ENCODE measurements around the gene NINJ2. TPM values are rescaled to one million over a fixed set of nuclear protein-coding genes. Genes with fewer than 3 reads are reported as not detected.

Gene NINJ2
- total and polyA plus RNA-seq, 7 donors: 2.0 to 12.3 (median 7.2) TPM

DNA sequence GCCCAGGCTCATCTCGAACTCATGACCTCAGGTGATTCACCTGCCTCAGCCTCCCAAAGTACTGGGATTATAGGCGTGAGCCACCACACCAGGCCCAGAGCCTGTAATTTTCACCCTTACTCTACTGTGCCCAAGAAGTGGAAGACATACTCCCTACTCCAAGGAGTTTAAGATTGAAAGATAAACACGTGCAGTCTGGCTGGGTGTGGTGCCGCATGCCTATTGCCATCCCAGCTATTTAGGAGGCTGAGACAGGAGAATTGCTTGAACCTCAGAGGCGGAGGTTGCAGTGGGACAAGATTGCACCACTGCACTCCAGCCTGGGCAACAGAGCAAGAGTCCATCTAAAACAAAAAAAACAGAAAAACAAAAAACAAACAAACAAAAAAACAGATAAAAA lies 90.0 kb downstream of the NINJ2 start:
- intact Hi-C loops (cut with DNase I): loop anchor here (10.0 kb wide), 1 partner anchor 1022 kb away; the partner anchor contains the start of gene FBXL14
- H3K27me3 ChIP-seq: no peaks in the 10 kb centered on the region
- H3K9me3 ChIP-seq: no peaks in the 10 kb centered on the region
- H3K4me1 ChIP-seq: peaks cover 0 to 49% (median 41%) of the 10 kb centered on the region in 4 donors
- H3K27ac ChIP-seq: no peak overlapping the region
- 70 to 89% methylated on average over 5 of the region's 5 CpGs for WGBS, 2 donors
- no peak for TF ChIP-seq POLR2AphosphoS5 (IDR thresholded peaks at IDR 0.05)
- no peak for TF ChIP-seq POLR2A (IDR thresholded peaks at IDR 0.05)
- TF ChIP-seq CTCF (IDR thresholded peaks at IDR 0.05): no peak
- TF ChIP-seq EP300 (IDR thresholded peaks at IDR 0.05): no peak
- peak; percentile 7 for DNase-seq
- H3K36me3 ChIP-seq: no peaks in the 10 kb centered on the region
- no peak overlapping the region for H3K4me3 ChIP-seq

GRCh38 chr12:572532-572899 lies 90.7 kb downstream of the NINJ2 start:
- DNase-seq: no peak
- intact Hi-C loops (cut with DNase I): loop anchor here (10.0 kb wide), 1 partner anchor 1022 kb away; the partner anchor contains the start of gene FBXL14
- no peak overlapping the region for H3K4me3 ChIP-seq
- H3K4me1 ChIP-seq: peaks cover 0 to 49% (median 41%) of the 10 kb centered on the region in 4 donors
- WGBS, 2 donors: 87 to 88% methylated on average over 3 of the region's 3 CpGs
- H3K9me3 ChIP-seq: no peaks in the 10 kb centered on the region
- no peaks in the 10 kb centered on the region for H3K27me3 ChIP-seq
- TF ChIP-seq POLR2AphosphoS5 (IDR thresholded peaks at IDR 0.05): no peak
- no peak for TF ChIP-seq CTCF (IDR thresholded peaks at IDR 0.05)
- TF ChIP-seq EP300 (IDR thresholded peaks at IDR 0.05): no peak
- TF ChIP-seq POLR2A (IDR thresholded peaks at IDR 0.05): no peak
- peak overlapping the region; percentile 88 to 91 (median 90) for H3K27ac ChIP-seq
- no peaks in the 10 kb centered on the region for H3K36me3 ChIP-seq

DNA sequence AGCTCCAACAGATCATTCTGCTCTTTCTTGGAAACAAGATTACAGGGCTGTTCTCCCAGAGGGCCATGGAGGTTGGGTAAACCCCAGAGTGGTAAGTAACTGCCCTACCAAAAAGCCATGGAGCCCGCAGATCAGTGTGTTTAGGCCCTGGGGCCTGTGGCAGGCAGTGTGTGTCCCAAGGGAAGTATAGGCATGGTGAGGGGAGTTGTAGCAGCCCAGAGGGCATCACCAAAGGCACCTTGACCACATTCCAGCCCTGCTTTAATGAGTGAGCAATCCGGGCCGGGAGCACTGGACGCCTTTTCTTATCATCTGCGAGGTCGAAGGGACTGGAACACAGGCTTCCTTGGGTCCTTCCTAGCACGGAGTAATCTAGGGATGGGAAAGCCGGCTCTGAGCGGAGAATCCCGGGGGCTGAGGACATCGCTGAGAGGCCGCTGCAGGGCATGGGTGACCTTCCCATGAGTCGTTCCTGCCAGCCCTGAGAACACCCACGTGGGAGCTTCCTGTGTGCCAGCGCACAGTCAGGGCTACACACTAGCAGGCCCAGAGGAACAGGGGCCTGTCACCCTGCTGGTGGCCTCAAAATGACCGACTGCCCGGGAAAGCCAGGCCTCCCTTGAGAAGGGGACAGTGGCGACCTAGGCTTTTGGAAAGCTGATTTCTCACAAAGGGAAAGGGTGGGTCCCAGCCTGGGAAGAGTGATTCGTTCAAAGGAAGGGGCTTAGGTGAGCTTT lies 91.3 kb downstream of the NINJ2 start:
- DNase-seq: peak; percentile 65
- intact Hi-C loops (cut with DNase I): loop anchor here (2.0 to 10.0 kb wide), 2 partner anchors 71 to 1023 kb away; partner anchors contain the start of gene FBXL14
- TF ChIP-seq POLR2AphosphoS5 (IDR thresholded peaks at IDR 0.05): no peak
- TF ChIP-seq POLR2A (IDR thresholded peaks at IDR 0.05): no peak
- no peak for TF ChIP-seq CTCF (IDR thresholded peaks at IDR 0.05)
- no peak for TF ChIP-seq EP300 (IDR thresholded peaks at IDR 0.05)
- Histone ChIP-seq H3K27me3 (no peaks in the 10 kb centered on the region), H3K9me3 (no peaks in the 10 kb centered on the region), H3K4me1 (peaks cover 0 to 49% (median 41%) of the 10 kb centered on the region in 4 donors), H3K4me3 (no peak overlapping the region), H3K36me3 (no peaks in the 10 kb centered on the region), H3K27ac (peak overlapping the region; percentile 88 to 91 (median 90))
- 64 to 79% methylated on average over 19 of the region's 19 CpGs for WGBS, 2 donors

DNA sequence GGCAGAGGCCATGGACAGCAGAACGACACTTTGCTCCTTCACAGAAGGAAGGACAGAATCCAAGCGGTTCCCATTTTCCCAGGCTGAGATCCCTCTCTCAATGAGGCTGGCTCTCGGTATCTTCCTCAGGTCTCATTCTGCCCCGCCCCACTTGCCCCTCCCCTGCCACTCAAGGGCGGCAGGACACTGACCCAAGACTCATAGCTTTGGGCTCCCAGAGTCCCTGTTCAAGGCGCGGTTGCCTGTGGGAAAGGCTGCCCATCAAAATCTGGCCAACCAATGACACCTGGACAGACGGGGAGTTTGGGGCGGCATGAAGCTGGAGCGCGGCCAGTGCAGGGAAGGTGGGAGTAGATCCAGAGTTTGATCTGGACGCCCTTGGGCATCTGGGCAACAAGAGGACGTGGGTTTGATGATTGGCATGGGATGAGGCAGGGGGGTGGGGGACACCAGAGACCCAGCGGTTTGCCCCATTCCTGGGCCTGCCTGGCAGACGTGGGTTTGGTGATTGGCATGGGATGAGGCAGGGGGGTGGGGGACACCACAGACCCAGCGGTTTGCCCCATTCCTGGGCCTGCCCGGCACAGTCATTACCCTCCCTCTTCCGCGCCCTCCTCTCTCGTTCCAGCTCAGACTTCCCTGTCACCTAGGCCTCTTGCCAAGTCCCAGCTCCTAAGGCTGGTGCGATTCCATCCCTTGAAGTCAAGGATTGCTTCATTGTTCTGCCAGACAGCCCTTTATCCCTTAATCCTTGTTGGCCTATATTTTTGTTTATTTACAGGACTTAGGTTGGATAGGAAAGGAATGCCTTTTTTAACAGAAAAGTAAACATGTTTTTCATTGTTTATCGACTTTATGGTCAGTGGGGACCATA lies 92.1 kb downstream of the NINJ2 start:
- peak overlapping the region; percentile 49 to 67 (median 62) for H3K4me3 ChIP-seq
- peak; percentile 93 for DNase-seq
- H3K4me1 ChIP-seq: peaks cover 0 to 44% (median 36%) of the 10 kb centered on the region in 4 donors

More for the DNA sequence above, 92.1 kb downstream of the NINJ2 start:
- no peaks in the 10 kb centered on the region for H3K27me3 ChIP-seq
- no peak for TF ChIP-seq EP300 (IDR thresholded peaks at IDR 0.05)
- TF ChIP-seq POLR2A (IDR thresholded peaks at IDR 0.05): no peak
- TF ChIP-seq CTCF (IDR thresholded peaks at IDR 0.05): no peak
- peak in 3 of 4 donors; percentile 9 to 33 (median 31) for TF ChIP-seq POLR2AphosphoS5 (IDR thresholded peaks at IDR 0.05)
- H3K36me3 ChIP-seq: no peaks in the 10 kb centered on the region
- intact Hi-C loops (cut with DNase I): loop anchor here (2.0 to 10.0 kb wide), 2 partner anchors 72 to 1024 kb away; partner anchors contain the start of gene FBXL14
- 11 to 57% methylated on average over 22 of the region's 22 CpGs for WGBS, 2 donors
- H3K9me3 ChIP-seq: no peaks in the 10 kb centered on the region
- H3K27ac ChIP-seq: peak overlapping the region; percentile 88 to 91 (median 90)

Measured in sigmoid colon (tissue), 7 donors.